Activated CD8-positive, alpha-beta memory T cell treated with anti-CD3 and anti-CD28 coated beads, Interleukin-2, amount 50 U/mL, for 24 hours (primary cell): ENCODE data around the gene ELAVL2.
"Not testable (repeated sequence)": the region's sequence is repeated elsewhere in the genome, so short reads cannot be mapped to it uniquely, and the experiment has no call there.

Experiments used
- DNase-seq: peaks from one replicate; pipeline ENCODE4 v3.0.0-alpha.2; 2020; ENCODE audit errors: extremely low read depth

Gene ELAVL2

DNA sequence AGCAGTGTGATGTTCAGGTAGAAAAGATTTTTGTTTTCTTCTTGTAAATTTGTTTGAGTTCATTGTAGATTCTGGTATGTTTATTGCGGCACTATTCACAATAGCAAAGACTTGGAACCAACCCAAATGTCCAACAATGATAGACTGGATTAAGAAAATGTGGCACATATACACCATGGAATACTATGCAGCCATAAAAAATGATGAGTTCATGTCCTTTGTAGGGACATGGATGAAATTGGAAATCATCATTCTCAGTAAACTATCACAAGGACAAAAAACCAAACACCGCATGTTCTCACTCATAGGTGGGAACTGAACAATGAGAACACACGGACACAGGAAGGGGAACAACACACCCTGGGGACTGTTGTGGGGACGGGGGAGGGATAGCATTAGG lies 103.0 kb downstream of the ELAVL2 start:
- not testable (repeated sequence) for DNase-seq

DNA sequence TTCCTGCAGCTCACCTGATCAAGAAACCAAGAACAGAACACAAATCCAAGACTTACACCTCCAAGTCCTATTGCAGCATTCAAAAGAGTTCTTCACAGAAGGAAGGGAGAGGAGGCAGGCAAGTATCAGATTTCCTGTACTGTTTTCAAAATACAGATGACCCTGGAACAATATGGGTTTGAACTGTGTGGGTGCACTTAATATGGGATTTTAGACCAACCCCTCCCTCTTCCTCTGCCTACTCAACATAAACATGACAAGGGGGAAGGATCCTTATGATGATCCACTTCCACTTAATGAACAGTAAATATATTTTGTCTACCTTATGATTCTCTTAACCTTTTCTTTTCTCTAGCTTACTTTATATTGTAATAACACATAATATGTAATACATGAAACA lies 104.6 kb downstream of the ELAVL2 start:
- DNase-seq = no peak

DNA sequence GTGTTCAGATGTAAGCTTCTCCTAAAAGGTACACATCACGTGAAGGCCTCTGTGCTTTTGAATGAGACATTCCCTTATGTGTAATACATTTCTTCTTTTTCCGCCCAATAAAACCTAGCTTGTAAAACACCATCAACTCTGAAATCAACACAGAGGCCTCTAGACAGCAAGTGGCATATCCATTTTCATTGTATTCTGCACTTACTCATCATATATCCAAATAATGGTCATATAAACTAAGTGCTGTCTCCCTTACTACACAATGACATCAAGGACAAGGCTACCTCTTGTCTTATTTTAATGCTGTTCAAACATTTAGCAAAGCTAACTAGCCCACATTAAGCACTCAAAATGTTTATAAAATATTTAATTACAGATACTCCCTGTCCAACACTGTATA lies 108.5 kb downstream of the ELAVL2 start:
- no peak for DNase-seq

DNA sequence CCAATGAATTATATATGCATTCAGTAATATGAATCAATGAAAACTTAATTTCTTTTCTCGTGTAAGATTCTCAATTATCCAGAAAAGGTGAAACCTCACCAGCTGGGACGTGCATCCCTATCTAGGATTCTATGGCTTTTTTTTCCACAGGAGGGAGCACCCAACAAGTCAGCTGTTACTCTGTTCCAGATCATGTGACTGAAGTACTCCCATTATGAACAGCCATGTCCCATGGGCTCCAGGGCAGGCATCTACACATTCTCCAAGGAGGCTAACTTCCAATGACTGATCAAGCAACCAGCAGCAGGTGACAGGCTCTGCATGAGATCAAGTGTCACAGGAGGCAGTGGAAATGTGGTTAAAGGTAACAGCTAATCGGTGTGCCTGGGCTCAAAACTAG lies 118.8 kb downstream of the ELAVL2 start:
- DNase-seq = no peak

DNA sequence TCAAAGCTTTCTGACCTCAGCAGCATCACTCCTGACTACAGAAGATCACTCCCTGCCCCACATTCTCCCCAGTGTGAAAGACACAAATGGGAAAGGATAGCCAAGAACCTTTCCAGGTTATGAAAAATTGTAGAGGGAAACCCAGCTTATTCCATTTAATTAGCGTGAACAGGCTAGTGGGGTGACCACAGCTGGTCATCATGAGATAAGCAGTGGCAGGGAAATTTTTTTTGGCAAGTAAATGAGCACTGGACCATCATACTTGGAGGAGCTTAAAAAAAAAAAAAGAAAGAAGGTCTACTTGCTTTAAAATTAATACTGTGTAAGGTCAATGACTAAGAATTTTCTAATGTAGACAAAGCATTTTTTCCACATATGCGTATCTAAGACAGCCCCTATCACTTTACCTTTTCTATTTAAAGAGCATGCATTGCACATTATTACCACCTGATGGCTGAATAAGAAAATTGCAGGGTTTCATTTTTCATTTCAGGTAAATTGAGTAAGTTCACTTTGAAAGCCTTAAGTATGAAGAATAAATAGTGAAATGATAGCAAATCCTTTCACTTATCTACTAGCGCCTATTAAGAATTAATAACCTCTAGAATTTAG lies 123.6 kb downstream of the ELAVL2 start:
- no peak for DNase-seq

DNA sequence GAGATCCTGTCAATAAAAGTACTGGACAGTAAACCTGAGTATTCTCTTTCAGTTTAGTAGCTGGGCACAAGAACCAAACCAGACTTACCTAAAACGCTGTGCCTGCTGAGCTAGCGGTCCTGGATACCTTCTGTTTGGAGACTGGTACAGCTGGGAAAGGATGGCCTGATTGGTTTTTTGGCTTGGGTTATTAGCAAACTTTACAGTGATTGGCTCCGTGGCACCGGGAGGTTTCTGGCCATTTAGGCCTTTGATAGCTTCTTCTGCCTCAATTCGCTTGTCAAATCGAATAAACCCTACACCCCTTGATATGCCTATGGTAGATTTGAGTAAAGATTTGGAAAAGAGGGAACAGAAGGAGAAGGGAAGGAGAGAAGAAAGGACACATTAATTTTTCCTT lies 124.7 kb downstream of the ELAVL2 start:
- no peak for DNase-seq

DNA sequence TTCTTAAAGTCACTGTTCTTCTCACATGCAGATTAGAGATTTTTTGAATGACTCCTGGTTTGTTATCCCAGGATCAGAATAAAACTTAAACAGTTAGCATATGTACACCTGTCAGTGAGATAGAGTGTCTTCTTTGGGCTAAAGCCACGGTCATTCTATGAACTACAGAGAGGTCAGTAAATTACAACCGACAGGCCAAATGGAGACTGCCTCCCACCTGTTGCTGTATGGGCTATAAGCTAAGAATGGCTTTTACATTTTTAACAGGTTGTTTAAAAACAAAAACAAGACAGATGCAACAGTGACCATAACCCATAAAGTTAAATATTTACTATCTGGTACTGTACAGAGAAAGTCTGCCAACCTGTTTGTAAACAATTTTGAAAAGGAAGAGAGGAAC lies 125.7 kb downstream of the ELAVL2 start:
- DNase-seq = no peak

DNA sequence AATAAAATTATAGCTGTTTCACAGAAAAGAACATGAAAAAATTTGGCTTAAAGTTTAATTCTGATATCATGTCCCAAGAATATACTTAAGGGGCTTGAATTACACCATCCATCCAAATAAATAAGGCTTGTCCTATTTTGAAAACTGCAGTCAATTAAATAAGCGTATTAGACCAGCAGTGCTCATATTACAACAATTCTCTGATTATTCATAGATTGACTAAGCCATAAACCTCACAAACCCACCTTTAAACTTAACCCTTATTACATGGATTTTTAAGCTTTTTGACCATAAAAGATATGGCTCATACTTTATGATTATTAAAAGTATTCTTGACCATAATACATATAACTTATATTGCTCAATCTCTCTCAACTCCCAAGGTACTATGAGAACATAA lies 127.9 kb downstream of the ELAVL2 start:
- no peak for DNase-seq

DNA sequence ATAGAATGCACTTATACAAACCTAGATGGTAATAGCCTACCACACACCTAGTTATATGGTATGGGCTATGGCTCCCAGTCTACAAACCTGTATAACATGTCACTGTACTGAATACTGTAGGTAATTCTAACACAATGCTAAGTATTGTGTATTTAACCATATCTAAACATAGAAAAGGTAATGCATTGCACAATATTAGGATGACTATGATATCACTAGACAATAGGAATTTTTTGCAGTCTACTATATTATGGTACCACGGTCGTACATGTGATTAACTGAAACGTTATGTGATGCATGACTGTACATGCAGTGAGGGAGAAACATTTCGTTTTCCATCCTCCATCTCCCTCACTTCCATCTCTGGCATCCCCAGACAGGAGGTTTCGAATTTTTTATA lies 130.5 kb downstream of the ELAVL2 start:
- DNase-seq = no peak

DNA sequence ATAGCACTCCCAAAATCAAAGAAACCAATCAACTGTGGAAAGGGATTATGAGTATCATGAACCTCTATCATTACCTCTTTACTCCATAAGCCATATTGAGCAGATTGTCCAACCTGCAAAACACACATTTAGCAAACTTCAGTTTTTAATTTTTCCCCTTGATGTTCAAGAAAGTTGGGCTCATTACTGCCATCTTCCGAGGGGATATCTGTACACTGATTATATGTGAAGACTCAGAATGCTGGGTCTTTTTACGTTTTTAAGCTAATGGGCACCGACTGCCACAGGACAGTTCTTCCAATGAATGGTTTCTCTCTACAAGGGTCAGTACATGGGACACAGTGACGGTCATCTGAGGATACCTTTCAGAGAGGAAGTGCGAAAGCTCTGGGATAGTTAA lies 132.7 kb downstream of the ELAVL2 start:
- no peak for DNase-seq

DNA sequence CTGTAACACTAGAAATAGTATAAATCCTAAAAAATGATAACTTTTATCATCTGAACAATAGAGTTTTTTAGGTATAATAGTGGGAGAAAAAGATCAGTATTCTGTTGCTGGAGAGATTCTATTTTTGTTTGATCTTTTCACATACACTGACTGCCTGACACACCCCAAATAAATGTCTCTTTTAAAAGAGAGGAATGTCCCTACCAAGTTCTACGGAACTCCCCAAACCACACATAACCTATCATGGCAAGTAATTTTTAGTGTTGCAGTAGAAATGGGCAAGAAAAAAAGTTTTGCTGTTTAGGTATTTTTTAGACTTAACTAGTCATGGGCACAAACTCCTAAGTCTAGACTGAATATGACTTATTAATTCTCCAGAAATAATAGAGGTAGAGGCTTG lies 139.1 kb downstream of the ELAVL2 start:
- DNase-seq = no peak

DNA sequence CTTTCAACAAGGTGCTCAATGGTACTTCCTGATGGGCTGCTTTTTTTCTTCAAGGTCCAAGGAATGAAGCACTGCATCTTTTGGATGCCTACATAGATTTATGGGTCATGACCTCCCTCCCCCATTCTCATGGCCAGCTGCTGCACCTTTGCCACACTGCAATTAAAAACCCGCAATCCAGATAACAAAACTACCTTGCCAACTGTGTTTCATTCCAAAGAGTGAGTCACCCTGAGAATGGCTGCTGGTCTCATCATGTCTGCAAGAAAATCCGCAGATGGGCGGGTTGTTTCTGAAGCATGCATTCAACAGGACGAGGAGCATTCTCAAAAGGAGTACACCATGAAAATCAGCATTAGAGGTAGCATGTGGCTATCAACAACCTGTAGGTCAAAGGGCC lies 139.8 kb downstream of the ELAVL2 start:
- DNase-seq = no peak

DNA sequence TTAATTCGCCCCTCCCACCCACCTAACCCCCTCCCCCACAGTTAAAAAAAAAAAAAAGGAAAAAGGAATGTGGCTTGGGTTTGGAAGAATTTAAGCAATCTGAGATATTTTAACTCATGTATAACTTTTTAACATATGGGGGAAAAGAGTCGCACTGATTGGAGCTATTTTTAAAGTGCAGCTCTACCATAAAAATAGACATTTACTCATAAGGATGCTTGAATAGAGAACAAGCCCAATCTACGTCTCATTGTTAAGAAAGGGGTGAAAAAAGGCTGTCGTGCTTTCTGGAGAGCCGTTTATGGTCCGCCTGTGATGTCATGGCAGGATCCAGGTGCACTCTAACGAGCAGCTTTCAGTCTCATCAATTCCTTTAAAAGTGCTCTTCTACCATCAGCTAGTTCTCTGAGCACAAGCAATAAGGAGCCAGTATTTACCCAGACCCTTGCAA lies 142.4 kb downstream of the ELAVL2 start:
- no peak for DNase-seq

DNA sequence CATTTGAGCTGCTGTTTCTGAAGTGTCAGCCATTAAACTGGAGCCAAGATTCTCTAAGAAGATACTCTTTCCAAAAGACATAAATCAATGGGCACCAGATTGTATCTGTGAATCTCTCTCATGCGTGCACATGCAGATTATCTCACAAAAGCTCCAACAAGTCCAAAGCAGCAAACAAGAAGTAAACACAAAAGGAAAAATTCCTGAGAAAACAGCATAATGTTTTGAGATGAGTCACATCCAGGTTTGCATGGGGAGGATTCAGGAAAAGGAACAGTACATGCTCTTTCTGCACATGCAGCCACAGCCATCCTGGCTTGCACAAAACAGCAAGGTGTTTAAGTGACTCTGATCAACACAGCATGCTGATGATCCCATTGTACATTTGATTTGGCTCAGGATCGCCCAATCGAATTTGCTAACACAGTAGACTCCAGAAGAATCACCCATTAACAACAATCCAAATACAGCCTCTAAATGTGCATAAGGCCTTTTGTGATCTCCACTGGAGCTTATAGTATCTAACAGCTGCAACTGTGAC lies 143.1 kb downstream of the ELAVL2 start:
- no peak for DNase-seq

DNA sequence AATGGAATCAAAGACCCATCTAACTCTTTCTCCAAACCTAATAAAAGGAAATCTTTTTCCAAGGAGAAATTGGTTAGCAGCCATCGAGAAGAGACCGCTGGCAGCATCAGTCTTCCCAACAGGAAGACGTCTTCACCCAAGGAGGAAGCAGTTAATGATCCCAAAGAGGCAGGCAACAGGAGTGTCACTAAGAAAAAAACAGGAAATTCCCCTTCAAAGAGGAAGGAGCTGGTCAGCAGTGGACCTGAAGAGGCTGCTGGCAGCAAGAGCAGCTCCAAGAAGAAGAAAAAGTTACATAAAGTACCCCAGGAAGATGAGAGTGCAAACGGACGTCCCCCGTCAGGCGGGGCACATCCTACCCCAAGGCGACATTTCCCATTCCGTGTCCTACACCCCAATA lies 143.7 kb downstream of the ELAVL2 start:
- no peak for DNase-seq

DNA sequence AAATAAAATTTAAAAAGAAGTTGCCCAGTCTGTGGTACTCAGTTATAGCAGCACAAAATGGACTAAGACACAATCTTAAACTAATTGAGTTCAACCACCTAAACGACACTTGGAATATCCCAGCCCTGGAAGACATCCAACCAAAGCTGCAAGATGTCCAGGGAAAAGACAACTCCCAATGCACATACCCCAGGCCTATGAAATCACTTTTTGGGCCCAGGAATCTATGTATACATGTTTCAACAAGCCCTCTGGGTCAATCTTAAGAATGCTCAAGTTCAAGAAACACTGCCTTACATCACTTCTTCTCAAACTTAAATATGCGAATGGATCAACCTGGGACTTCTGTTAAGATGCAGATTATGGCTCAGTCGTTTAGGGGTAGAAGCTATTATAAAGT lies 148.6 kb downstream of the ELAVL2 start:
- no peak for DNase-seq

DNA sequence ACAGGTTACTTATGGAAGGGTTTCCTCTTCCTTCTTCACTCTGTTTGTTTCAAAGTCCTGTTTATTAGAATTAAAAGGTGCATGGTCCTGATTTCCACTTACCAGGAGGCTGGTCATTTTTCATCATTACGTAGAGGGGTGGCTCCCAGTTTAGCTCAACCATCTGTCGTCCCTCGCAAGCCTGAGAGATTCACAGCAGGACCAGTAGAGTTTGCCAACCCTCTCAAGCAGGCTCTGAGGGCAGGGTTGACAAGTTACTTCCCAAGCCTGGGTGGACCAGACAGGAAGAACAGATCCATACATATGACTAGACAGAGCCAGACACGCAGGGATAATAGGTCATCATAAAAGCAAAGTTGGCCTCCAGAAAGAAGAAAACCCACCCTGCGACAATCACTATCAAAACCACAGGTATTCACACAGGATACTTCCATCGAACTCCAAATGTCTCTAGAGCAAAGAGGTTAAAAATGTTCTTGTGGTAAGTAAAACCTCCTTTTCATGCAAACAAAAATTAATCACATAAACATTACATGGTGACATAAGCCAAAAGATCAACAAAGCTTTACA lies 151.9 kb downstream of the ELAVL2 start:
- DNase-seq = no peak

DNA sequence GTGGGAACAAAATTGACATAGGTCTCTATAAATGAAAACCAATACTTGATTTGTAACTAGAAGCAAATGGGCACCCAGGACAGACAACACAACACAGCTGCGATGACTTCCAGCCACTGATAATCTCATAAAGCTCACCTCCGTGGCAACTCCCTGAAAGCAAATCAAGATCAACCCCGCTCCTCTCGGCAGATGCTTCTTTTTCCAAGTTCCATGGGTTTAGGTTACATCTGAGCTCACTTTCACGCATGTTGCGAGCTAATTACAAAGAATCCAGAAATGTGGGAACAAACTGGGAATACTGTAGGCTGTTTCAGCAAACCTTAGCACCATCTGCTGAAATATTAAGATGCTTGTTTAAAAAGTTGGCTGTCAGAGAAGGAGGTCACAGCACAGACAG lies 153.9 kb downstream of the ELAVL2 start:
- no peak for DNase-seq

DNA sequence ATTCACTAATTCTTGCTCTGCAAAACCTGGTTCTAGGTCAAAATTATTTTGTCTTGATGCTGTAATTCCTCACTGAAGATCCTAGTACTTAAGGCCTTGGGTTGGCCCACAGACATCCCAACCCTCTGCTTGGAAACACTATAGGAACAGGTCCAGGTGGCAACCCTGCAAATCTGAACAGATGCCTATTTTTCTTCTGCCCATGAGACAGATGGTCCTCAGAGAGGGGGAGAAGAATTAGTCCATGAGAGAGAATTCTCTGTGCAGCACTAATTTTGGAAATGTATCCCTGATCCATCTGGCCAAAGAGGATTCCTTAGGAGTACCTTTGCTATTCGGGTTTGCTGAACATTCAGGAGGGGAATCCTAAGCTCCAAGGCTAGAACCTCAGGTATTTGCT lies 156.3 kb downstream of the ELAVL2 start:
- DNase-seq = no peak

DNA sequence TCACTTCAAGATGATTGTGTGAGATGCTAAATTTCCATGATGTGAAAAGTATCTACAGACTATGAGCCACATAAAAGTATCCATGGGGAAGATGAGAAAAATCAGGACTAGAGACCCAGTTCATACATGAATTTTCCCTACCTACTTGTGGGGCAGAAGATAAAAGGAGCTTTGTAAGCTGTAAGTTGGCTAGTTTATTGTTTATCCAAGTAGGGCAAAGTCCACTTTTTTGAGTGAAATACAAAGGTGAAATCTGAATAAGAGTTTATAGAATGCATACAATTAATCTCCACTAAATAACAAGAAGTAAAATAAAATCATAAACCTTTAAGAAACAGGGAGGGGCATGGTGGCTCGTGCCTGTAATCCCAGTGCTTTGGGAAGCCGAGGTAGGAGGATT lies 160.4 kb downstream of the ELAVL2 start:
- DNase-seq = no peak

DNA sequence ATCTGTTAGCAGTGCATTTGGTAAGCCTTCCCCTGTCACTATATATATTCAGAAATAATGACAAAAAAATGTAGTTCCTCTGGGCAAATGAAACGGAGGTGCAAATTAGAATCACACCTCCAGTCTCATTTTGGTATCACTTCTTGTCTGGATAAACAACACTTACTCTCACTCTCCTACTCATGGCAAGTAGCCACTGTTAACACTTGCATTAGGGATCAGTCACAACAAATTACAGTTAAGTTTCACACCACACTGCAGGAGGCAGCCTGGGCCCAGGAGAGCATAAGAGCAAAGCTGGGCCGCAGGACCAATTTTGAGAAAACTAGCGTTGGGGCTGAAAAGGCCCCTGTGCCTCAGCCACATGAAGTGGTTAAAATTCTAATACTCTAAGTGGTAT lies 161.0 kb downstream of the ELAVL2 start:
- DNase-seq = no peak

DNA sequence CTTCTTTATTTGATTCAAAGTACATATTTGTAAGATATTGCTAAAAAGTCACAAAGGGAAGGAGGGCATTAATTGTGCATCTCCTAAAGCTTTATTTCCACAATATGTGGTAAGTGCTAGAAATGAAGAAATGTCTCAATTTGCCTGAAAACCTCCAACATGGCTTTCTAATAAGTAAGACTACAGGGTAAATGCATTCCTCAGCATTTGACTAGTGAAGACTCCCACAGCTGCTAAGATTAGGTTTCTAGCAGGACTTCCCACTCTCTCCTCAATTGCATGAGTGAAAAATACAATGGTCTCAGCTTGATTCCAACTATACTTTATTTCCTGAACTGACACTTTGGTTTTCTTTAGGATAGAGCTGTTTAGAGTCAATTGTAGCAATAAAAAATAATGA lies 162.1 kb downstream of the ELAVL2 start:
- DNase-seq = no peak

DNA sequence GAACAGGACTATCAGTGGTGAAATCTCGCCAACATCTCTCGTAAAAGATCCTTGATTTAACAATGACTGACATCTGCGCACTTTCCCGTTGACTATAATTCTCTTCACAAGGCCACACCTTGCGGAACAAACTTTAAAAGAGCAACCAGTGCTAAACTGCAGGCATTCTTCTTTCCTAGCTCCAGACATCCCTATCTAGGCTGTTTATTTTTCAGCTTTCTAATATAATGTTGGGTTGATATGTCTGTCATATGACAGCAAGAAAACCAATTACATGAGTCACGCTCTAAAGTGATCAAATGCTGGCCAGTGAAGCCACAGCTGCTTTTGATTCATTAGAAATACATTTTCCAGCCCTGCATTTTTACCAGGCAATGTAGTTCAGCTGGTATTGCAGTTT lies 162.5 kb downstream of the ELAVL2 start:
- DNase-seq = no peak

DNA sequence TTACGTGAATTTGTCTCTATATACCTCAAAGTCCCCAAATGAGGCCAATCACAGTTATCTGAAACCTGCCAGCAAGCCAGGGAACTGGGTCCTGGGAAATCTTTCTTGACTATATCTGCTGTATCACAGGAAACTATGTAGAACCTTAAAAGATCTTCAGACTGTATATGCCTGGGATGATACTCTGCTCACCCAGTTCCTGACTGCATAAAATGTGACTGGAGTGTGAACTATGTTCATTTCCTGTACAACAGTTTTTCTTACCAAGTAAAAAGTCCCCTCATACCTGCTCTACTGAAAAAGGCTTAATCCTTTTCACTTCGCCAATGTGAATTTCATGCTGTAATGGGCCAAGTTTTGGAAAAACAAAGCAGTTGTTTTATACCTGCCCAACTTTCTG lies 162.9 kb downstream of the ELAVL2 start:
- DNase-seq = no peak
